GM19025 (cell line): Measurements from ENCODE around the gene NBPF3.
"Not testable (repeated sequence)": the region's sequence is repeated elsewhere in the genome, so short reads cannot be mapped to it uniquely, and the experiment has no call there.

Experiments used
- ATAC-seq: cut with Tn5 transposase; IDR thresholded peaks from one replicate; pipeline ENCODE4 v1.9.1; 2021; ENCODE audit warnings: mild to moderate bottlenecking, low read depth, moderate library complexity; ENCODE audit not compliant: unreplicated experiment

NBPF3 gene, protein sequence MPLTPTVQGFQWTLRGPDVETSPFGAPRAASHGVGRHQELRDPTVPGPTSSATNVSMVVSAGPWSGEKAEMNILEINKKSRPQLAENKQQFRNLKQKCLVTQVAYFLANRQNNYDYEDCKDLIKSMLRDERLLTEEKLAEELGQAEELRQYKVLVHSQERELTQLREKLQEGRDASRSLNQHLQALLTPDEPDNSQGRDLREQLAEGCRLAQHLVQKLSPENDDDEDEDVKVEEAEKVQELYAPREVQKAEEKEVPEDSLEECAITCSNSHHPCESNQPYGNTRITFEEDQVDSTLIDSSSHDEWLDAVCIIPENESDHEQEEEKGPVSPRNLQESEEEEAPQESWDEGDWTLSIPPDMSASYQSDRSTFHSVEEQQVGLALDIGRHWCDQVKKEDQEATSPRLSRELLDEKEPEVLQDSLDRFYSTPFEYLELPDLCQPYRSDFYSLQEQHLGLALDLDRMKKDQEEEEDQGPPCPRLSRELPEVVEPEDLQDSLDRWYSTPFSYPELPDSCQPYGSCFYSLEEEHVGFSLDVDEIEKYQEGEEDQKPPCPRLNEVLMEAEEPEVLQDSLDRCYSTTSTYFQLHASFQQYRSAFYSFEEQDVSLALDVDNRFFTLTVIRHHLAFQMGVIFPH

DNA sequence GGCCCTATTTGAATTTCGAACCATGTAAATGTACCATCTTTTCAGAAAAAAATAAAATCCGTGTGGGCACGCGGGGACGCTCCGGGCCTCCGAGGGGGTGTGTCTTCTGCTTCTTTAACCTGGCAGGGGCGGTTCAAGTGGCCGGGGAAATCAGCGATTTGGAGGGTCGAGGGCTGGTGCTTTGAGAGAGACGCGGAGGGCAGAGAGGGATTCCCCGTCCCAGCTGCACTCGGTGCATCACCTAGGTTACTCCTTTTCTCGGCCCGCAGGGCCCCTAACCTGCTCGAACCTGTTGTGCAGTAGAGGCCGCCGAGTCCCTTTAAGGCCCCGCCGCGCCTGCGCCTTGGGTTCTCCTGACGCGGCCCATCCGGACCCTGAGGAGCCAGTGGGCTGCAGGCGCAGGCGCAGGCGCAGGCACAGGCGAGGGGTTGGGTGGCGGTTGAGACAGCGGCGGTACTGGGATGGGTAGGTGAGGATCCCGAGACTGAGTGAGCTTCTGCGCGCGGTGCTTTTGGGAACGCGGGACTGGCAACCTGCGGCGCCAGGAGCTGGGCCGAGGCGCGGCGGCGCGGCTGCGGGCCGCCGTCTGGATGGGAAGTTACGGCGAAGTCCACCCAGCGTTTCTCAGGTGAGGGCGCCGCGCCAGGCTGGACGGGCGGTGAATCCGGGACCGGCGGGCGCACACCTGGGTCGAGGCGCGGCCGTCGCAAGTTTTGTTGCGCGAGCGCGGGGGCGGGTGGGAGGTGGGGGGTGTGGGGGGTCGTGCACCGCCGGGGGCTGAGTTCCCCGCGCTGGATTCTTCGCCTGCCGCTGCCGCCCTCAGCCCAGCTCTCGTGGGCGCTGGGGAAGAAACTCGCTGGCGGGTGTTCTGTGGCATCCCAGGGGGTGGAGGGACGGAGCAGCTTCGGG lies at the start of gene NBPF3:
Gene NBPF3 (plus strand): TSS at position 417 of the 909 bp plus-strand sequence. CDS start 4,950 bp downstream, outside the sequence.
- ATAC-seq = peak; percentile 88

DNA sequence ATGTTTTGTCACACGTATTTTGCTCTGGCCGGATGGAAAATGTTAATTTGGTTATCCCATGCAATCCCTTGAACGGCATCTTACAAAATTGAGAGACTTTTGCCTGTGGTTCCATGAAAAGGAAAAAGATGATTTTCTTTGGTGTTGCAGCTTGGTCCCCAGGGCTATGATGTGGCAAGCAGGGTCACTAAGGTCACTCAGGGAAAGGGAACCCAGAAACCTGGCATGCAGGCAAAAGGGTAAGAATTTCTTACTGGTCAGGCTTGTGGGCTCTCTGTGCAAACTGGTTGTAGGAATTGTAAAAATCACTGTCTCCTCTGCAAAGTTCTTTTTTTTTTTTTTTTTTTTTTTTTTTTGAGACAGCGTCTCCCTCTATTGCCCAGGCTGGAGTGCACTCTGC lies 48.4 kb upstream of the NBPF3 start:
- no peak for ATAC-seq

DNA sequence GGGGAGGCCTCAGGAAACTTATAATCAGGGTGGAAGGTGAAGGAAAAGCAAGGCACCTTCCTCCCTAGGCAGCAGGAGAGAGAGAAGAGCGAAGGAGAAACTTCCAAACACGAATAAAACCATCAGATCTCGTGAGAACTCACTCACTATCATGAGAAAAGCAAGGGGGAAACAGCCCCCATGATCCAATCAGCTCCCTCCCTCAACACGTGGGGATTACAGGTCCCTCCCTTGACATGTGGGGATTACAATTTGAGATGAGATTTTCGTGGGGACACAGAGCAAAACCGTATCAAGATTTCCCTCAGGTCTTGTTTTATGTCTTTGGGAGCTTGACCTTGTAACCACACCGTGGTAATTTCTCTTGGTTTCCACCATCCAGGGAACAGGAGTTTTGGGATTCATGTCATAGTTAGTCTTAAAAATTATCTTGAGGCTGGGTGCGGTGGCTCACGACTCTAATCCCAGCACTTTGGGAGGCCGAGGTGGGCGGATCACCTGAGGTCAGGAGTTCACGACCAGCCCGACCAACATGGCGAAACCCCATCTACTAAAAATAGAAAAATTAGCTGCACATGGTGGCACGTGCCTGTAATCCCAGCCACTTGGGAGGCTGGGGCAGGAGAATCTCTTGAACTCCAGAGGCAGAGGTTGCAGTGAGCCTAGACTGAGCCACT lies 47.2 kb upstream of the NBPF3 start:
- ATAC-seq = no peak

DNA sequence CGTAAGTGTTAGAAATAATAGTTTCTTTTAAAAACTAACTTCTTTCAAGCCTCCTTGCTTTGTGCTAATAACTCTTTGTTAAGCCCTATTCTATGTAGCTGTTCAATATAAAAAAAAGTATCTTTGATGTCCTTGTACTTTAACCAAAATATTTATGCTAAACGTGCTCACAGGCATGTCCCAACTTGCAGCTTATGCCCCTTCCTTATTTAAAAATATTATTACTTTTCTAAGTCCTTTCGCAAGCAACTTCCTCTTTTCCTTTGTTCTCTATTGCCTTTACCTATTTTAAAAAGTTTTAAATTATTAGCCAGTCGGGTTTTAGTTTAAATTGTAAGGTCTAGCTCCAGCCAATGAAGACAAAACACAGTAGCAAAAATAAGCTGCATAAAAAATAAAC lies 43.4 kb upstream of the NBPF3 start:
- no peak for ATAC-seq

DNA sequence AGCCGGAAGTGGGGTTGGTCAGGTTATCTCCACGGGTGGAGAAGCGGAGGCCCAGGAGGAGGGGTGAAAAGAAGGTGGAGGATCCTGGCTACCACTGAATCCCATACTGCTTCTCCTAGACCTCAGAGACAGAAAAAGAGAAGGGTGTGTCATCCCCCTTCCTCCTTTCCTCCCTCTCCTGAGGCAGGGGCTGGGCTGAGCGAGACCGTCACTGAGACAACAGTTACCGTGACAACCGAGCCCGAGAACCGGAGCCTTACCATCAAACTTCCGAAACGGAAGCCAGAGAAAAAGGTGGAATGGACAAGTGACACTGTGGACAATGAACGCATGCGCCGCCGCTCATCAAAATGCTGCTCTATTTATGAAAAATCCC lies 42.1 kb upstream of the NBPF3 start:
- ATAC-seq = no peak

DNA sequence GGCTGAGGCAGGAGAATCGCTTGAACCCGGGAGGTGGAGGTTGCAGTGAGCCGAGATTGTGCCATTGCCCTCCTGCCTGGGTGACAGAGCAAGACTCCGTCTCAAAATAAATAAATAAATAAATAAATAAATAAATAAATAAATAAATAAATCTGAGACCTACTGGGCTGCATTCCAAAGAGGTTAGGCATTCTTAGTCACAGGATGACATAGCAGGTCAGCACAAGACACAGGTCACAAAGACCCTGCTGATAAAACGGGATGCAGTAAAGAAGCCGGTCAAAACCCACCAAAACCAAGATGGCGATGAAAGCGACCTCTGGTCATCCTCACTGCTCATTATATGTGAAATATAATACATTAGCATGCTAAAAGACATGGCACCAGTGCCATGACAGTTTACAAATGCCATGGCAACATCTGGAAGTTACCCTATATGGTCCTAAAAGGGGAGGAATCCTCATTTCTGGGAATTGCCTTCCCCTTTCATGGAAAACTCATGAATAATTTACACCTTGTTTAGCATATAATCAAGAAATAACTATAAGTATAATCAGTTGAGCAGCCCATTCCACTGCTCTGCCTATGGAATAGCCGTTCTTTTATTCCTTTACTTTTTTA lies 38.1 kb upstream of the NBPF3 start:
- ATAC-seq = not testable (repeated sequence)

DNA sequence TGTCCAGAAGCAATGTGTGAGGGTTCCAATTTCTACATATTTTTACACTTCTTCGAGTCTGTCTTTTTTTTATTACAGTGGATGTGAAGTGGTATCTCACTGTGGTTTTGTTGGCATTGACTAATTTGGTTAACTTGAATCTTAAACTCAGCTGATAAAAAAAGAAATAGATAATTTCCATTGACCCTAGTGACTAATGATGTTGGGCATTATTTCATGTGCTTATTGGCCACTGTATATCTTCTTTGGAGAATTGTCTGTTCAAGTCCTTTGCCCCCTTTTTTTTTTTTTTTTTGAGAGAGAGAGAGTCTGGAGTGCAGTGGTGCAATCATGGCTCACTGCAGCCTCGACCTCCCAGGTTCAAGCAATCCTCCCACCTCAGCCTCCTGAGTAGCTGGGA lies 33.3 kb upstream of the NBPF3 start:
- ATAC-seq = no peak

DNA sequence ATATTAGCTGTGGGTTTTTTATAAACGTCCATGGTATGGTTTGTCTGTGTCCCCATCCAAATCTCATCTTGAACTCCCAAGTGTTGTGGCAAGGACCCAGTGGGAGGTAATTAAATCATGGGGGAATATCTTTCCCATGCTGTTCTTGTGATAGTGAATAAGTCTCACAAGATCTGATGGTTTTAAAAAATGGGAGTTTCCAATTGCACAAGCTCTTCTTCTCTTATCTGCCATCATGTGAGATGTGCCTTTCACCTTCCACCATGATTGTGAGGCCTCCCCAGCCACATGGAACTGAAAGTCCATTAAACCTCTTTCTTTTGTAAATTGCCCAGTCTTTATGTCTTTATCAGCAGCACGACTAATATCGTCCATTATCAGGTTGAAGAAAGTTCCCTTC lies 30.0 kb upstream of the NBPF3 start:
- ATAC-seq = not testable (repeated sequence)

DNA sequence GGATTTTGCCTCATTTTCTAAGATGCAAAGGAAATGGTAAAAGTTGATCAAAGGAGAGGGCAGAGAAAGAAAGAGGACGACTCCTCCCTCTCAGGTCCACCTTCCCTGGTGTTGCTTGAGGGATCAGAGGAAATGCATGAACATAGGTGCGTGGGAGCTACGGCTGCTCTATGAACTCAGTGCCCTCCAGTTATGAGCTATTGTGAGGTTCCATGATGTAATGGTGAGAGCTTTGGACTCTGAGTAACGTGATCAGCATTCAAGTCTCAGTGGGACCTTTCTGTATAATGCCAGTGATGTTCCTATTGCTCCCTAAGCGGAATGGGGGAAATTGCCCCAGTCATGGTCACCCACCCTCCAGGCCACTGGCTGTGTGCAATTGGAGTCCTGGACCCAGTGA lies 25.9 kb upstream of the NBPF3 start:
- ATAC-seq = no peak

DNA sequence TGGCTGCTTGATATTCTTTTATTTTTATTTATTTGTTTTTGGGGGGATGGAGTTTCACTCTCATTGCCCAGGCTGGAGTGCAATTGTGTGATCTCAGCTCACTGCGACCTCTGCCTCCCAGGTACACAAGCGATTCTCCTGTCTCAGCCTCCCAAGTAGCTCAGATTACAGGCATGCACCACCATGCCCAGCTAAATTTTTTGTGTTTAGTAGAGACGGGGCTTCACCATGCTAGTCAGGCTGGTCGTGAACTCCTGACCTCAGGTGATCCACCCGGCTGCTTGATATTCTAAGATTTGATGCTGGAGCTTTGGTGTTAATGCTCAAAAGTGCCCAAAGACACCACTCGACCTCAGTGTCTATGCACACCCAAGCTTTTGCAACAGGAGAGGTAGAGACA lies 19.6 kb upstream of the NBPF3 start:
- ATAC-seq = not testable (repeated sequence)

DNA sequence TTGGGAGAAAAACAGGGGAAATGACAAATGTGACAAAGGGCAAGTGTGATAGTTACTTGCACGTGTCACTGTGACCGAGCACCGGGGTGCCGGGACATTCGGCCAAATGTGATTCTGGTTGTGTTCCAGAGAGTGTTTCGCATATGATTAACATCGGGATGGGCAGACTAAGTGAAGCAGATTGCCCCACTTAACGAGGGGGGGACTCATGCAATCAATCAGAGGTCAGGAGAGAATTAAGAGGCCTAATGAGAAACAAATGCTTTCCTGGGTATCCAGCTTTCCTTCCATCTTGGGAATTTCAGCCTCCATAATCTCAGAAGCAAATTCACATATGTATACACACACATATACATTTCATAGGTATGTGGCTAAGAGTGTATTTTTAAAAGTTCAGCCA lies 18.6 kb upstream of the NBPF3 start:
- ATAC-seq = not testable (repeated sequence)

DNA sequence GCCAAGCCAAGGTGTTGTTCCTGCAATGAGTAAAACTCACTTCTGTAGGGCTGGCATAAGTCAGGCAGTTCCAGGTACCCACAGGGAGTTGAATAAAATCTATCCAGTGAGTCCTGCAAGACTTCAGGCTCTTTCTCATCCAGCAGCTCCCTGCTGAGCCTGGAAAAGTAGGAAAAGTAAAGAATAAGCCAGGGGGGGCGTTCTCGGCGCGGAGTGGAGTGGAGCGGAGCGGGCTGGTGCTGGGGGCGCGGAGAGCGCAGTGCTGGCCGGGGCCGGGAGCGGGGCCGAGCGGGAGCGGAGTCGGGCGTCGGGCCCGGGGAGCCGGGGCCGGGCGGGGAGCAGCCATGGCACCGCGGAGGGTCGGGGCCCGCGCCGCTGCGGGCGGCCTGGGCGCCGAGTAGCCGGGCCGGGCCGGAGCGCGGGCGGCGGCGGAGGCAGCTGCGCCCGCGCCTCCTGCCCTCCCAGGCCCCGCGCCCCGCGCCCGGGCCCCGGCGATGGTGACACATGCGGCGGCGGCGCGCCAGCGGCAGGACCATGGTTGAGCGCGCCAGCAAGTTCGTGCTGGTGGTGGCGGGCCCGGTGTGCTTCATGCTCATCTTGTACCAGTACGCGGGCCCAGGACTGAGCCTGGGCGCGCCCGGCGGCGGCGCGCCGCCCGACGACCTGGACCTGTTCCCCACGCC lies 12.0 kb upstream of the NBPF3 start:
- ATAC-seq = not testable (repeated sequence)

DNA sequence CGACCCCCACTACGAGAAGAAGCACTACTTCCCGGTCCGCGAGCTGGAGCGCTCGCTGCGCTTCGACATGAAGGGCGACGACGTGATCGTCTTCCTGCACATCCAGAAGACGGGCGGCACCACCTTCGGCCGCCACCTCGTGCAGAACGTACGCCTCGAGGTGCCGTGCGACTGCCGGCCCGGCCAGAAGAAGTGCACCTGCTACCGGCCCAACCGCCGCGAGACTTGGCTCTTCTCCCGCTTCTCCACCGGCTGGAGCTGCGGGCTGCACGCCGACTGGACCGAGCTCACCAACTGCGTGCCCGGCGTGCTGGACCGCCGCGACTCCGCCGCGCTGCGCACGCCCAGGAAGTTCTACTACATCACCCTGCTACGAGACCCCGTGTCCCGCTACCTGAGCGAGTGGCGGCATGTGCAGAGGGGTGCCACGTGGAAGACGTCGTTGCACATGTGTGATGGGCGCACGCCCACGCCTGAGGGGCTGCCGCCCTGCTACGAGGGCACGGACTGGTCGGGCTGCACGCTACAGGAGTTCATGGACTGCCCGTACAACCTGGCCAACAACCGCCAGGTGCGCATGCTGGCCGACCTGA lies 11.4 kb upstream of the NBPF3 start:
- not testable (repeated sequence) for ATAC-seq

DNA sequence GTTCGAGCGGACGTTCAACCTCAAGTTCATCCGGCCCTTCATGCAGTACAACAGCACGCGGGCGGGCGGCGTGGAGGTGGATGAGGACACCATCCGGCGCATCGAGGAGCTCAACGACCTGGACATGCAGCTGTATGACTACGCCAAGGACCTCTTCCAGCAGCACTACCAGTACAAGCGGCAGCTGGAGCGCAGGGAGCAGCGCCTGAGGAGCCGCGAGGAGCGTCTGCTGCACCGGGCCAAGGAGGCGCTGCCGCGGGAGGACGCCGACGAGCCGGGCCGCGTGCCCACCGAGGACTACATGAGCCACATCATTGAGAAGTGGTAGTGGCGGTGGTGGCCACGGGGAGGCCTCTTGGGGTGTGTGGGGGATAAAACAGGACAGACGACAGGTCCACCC lies 10.7 kb upstream of the NBPF3 start:
- ATAC-seq = not testable (repeated sequence)

DNA sequence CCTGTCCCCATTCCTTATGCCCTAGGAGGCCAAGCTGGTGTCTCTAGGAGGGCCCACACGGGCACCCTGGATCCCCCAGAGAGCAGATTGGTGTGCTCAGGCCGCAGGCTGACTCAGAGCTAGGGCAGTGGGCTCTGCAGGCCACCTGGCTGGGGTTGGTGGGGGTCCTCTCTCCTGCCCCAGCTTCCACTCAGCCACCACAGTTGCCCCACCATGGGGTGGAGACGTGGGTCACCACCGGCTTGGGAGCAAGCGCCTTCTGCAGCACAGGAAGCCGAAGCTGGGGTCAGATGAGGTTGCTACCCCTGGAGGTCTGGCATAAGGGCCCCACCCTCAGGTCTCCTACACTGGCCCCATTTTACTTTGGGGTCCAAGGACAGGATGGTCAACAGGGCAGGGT lies 9.1 kb upstream of the NBPF3 start:
- not testable (repeated sequence) for ATAC-seq

DNA sequence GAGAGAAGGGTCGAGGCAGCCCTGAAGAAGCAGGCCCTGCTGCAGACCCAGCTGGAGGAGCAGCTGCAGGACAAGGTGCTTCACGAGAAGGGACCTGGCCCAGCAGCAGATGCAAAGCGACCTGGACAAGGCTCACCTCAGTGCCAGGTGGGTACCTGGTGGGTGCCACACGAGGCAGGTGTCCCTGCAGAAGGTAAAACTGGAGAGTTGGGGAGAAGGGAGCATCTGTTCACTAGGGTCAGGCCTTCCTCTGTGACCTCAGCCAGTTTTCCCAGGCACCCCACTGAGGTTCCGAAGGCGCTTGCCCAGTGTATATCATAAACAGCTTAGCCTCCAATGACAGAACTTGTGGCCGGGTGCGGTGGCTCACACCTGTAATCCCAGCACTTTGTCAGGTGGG lies 5.5 kb upstream of the NBPF3 start:
- no peak for ATAC-seq

DNA sequence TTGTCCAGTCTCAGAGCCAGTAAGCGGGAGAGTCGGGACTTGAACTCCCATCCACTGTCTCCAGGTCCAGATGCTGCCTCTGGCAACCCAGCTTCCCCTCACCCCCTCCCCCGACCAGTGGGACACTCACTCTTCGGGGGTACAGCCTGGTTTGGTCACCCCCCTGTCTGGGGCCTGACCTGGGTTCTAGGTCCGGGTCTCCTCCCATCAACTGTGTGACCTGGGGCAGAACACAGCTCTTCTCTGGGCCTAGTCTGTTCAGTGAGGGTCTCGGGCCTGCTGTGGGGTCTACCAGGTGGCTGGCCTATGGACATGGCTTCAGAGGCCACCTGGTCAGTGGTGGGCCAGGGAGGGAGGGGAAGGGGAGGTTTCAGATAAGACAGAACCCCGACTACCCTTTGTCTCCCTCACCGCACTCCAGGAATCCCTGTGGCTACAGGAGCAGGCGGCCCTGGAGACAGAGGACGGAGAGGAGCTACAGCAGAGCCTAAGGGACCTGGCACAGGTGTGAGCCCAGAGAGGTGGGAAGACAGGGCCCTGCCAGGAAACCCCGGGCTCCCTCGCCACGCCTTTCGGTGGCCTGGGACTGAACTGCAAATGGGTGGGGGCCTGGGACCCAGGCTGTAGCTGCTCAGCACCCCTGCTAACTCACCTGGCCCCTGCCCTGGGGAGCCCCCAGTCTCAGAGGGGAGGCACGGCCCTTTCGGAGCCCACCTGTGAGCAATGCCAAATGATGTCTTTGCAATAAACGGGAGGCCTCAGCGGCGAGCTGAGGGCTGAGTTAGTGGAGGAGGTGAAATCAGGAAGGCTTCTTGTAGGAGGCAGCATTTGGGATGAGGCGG lies 4.1 kb upstream of the NBPF3 start:
- ATAC-seq = no peak
